ENCODE measurements around the gene IL32. TPM values are rescaled to one million over a fixed set of nuclear protein-coding genes. Genes with fewer than 3 reads are reported as not detected.

Gene IL32
- total RNA-seq, 4 donors from 2014 or later = 4.2 to 32.9 (median 21.7) TPM

GRCh38 chr16:3019594-3020246 is 45.7 kb upstream of the IL32 start:
- 41 to 45% methylated on average over 29 to 35 of the region's 40 CpGs for WGBS, 2 donors
- Histone ChIP-seq H3K27ac (peak overlapping the region in 1 of 4 donors; percentile 97), H3K36me3 (no peaks in the 10 kb centered on the region), H3K4me1 (peaks cover 0 to 59% (median 31%) of the 10 kb centered on the region in 4 donors), H3K27me3 (peaks cover 0 to 23% of the 10 kb centered on the region in 2 donors), H3K4me3 (peak overlapping the region; percentile 42 to 65 (median 63)), H3K9me3 (no peaks in the 10 kb centered on the region)
- TF ChIP-seq EP300 (IDR thresholded peaks at IDR 0.05) (no peak), CTCF (IDR thresholded peaks at IDR 0.05) (no peak), POLR2A (IDR thresholded peaks at IDR 0.05) (no peak)
- DNase-seq (ENCODE audit: low spot score in 2 of 2) = no peak

- H3K4me1 ChIP-seq = peaks cover 0 to 64% (median 31%) of the 10 kb centered on the region in 4 donors
- peak; percentile 42 to 47 for DNase-seq (ENCODE audit: low spot score in 2 of 2)
- WGBS, 2 donors = 1 to 3% methylated on average over 6 to 19 of the region's 49 CpGs
These were observed 45.2 kb upstream of the IL32 start, which contains the start of gene TNFRSF12A for GRCh38 chr16:3020247-3020603. TSS of gene TNFRSF12A (plus strand) at chr16:3020368. CDS start at chr16:3020398, 30 bp downstream.

GRCh38 chr16:3020604-3021448 is 44.6 kb upstream of the IL32 start:
- H3K36me3 ChIP-seq = peaks cover 0 to 6% (median 0%) of the 10 kb centered on the region in 3 donors
- H3K27ac ChIP-seq = peak overlapping the region; percentile 78 to 99 (median 95)
- H3K4me3 ChIP-seq = peak overlapping the region; percentile 42 to 65 (median 63)
- peak; percentile 27 to 33 for DNase-seq (ENCODE audit: low spot score in 2 of 2)
- 0 to 1% methylated on average over 25 to 30 of the region's 57 CpGs for WGBS, 2 donors
- H3K4me1 ChIP-seq = peaks cover 0 to 67% (median 31%) of the 10 kb centered on the region in 4 donors
- H3K27me3 ChIP-seq = peaks cover 0 to 23% of the 10 kb centered on the region in 2 donors
- peak; percentile 15 to 69 for TF ChIP-seq EP300 (IDR thresholded peaks at IDR 0.05)
- TF ChIP-seq CTCF (IDR thresholded peaks at IDR 0.05) = no peak
- H3K9me3 ChIP-seq = no peaks in the 10 kb centered on the region

More at GRCh38 chr16:3020247-3020603, 45.2 kb upstream of the IL32 start, which contains the start of gene TNFRSF12A:
- Histone ChIP-seq H3K4me3 (peak within 1 kb of the TSS; percentile 42 to 65 (median 63)), H3K27ac (peak within 1 kb of the TSS; percentile 78 to 99 (median 95)), H3K9me3 (no peaks in the 10 kb centered on the region), H3K36me3 (no peaks in the 10 kb centered on the region), H3K27me3 (peaks cover 0 to 23% of the 10 kb centered on the region in 2 donors)
- TF ChIP-seq POLR2A (IDR thresholded peaks at IDR 0.05) (peak; percentile 75 to 82), EP300 (IDR thresholded peaks at IDR 0.05) (no peak), CTCF (IDR thresholded peaks at IDR 0.05) (peak in 2 of 5 experiments; percentile 44 to 45)

- 6% methylated on average over 22 to 24 of the region's 25 CpGs for WGBS, 2 donors
- H3K27ac ChIP-seq = peak overlapping the region; percentile 78 to 99 (median 95)
- TF ChIP-seq CTCF (IDR thresholded peaks at IDR 0.05) (peak in 3 of 5 experiments; percentile 16 to 21 (median 17)), POLR2A (IDR thresholded peaks at IDR 0.05) (no peak), EP300 (IDR thresholded peaks at IDR 0.05) (no peak)
- peaks cover 0 to 23% of the 10 kb centered on the region in 2 donors for H3K27me3 ChIP-seq
- peaks cover 0 to 14% (median 5%) of the 10 kb centered on the region in 3 donors for H3K36me3 ChIP-seq
- peak; percentile 56 to 66 for DNase-seq (ENCODE audit: low spot score in 2 of 2)
- H3K4me3 ChIP-seq = peak overlapping the region; percentile 42 to 65 (median 63)
- H3K9me3 ChIP-seq = no peaks in the 10 kb centered on the region
- H3K4me1 ChIP-seq = peaks cover 0 to 67% (median 31%) of the 10 kb centered on the region in 4 donors
These were observed 43.8 kb upstream of the IL32 start for GRCh38 chr16:3021449-3022207.
